GM21360 (cell line): ENCODE results near the gene BTBD6.
A peak's percentile ranks its signal among the peaks of the same experiment; 100 is the strongest.
"Not testable (repeated sequence)": the region's sequence is repeated elsewhere in the genome, so short reads cannot be mapped to it uniquely, and the experiment has no call there.

Experiments used
- ATAC-seq: cut with Tn5 transposase; IDR thresholded peaks from one replicate; pipeline ENCODE4 v1.9.1; 2021; ENCODE audit warnings: mild to moderate bottlenecking, moderate library complexity; ENCODE audit not compliant: unreplicated experiment

Gene BTBD6

GRCh38 chr14:105290621-105291346 lies 42.5 kb downstream of the BTBD6 start:
- no peak for ATAC-seq

GRCh38 chr14:105292826-105293711 lies 44.7 kb downstream of the BTBD6 start:
- ATAC-seq, result no peak

DNA sequence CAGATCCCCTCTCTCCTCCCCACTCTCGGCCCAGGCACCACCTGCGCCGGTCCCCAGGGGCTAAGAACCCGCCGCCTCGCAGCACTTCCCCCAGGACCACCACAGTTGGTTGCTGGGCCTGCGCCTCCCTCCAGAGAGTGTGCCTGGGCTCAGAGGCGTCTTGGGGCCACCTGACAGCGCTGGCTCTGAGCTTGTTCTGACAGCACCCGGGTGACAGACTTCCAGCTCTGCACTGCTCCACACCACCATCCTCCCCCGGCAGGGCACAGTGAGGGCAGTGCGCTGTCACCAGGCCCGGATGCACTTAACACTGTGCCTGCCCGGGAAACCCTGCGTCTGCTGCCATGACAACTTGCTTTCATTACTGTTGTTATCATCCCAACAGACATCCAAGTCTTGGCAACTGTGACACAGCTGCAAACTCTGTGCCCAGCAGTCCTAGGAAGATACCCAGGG lies 45.8 kb downstream of the BTBD6 start:
- no peak for ATAC-seq

- ATAC-seq, result not testable (repeated sequence)
Measured at GRCh38 chr14:105297311-105297710, 49.0 kb downstream of the BTBD6 start.

DNA sequence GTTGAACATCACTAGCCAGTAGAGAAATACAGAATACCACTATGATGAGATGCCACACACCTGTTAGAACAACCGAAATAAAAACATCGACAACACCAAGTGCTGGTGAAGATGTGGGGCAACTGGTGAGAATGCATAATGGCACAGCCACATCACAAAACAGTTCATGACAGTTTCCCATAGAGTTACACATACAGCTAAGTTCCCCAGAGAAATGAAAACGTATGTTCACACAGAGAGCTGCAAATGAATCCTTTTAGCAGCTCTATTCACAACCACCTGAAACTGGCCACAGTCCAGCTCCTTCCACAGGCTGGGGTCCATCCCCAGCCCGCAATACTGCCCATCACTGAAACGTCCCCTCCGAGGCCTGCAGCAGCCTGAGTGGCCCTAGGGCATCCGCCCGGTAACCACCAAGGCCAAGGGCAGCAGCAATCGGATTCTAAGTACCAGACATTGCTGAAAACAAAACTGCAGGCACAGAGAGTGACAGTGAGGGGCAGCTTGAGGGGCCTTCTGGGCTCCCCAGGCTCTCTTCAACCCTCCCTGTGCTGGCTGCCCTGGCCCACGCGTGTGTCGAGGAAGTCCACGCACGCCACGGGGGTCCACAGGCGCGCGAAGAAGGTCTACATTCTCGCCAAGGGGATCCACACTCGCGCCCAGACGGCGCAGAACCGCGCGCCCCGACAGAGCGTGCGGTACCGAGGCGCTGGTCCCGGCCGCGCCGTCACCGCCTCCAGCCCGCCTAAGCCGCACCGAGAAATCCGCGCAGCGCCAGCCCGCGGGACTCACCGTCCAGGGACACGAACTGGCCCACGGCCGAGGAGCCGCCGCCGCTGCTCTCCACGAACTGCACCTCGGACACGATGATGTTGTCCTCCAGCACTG lies 51.6 kb downstream of the BTBD6 start:
- ATAC-seq, result peak; percentile 12
